GM12872 (cell line): ENCODE measurements around the gene PLRG1.

Experiments used
- CTCF ChIP-seq: IDR thresholded peaks from 3 replicates; pipeline ENCODE4 v1.5.1; 2011; ENCODE audit warnings: low read depth, mild to moderate bottlenecking, low read length, moderate library complexity; ENCODE audit not compliant: insufficient read depth

Gene PLRG1

GRCh38 chr4:154511548-154511947 lies 38.7 kb downstream of the PLRG1 start:
- no peak for TF ChIP-seq CTCF

- no peak for TF ChIP-seq CTCF
These were observed 43.0 kb downstream of the PLRG1 start for GRCh38 chr4:154507156-154507555.

GRCh38 chr4:154506253-154506652 lies 43.9 kb downstream of the PLRG1 start:
- TF ChIP-seq CTCF = peak; percentile 54

GRCh38 chr4:154503598-154503997 lies 46.6 kb downstream of the PLRG1 start:
- peak; percentile 53 for TF ChIP-seq CTCF

GRCh38 chr4:154502111-154502510 lies 48.1 kb downstream of the PLRG1 start:
- TF ChIP-seq CTCF = no peak

- no peak for TF ChIP-seq CTCF
These were observed 52.3 kb downstream of the PLRG1 start for GRCh38 chr4:154497889-154498288.

GRCh38 chr4:154495867-154496266 lies 54.3 kb downstream of the PLRG1 start:
- TF ChIP-seq CTCF = no peak

- no peak for TF ChIP-seq CTCF
These were observed 57.9 kb downstream of the PLRG1 start for GRCh38 chr4:154492288-154492687.
